ENCODE data around the gene SNX17. TPM values are rescaled to one million over a fixed set of nuclear protein-coding genes. Genes with fewer than 3 reads are reported as not detected.

Gene SNX17
- total and polyA plus RNA-seq, 2 of the 13 experiments (the other 11 are each of a cell fraction or from before 2014, with no cell fraction given) = 75.0 to 109 TPM

DNA sequence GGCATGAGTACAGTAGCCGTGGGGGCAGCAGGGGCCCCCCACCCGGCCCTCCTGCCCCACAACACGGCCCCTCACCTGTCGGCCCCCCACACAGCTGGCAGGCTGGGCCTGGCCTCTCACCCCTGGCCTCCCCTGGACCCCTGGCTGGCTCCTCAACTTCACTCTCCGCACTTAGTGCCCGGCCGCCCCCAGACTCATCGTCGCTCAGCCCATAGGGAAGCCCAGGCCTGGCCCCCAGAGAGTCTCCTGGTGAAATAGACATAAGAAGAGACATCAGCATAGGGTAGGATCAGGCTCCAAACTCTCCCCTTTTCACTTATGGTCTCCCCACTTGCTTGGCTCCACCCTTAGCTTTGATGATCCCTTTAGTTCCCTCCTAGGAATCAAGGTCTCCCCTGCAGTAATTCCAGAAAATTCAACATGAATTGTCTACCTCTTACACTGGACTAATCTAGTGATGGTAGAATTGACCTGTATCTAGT lies 8.4 kb downstream of the SNX17 start (continued):
- TF ChIP-seq, protein P1, sequence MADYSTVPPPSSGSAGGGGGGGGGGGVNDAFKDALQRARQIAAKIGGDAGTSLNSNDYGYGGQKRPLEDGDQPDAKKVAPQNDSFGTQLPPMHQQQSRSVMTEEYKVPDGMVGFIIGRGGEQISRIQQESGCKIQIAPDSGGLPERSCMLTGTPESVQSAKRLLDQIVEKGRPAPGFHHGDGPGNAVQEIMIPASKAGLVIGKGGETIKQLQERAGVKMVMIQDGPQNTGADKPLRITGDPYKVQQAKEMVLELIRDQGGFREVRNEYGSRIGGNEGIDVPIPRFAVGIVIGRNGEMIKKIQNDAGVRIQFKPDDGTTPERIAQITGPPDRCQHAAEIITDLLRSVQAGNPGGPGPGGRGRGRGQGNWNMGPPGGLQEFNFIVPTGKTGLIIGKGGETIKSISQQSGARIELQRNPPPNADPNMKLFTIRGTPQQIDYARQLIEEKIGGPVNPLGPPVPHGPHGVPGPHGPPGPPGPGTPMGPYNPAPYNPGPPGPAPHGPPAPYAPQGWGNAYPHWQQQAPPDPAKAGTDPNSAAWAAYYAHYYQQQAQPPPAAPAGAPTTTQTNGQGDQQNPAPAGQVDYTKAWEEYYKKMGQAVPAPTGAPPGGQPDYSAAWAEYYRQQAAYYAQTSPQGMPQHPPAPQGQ (CRISPR knock-in tag; IDR thresholded peaks at IDR 0.05; ENCODE audit: borderline replicate concordance) = no peak
- no peak for TF ChIP-seq ZNF317 (CRISPR knock-in tag; IDR thresholded peaks at IDR 0.05)
- TF ChIP-seq JUNB (CRISPR knock-in tag; IDR thresholded peaks at IDR 0.05; ENCODE audit: borderline replicate concordance) = no peak
- TF ChIP-seq ZNF564 (CRISPR knock-in tag; IDR thresholded peaks at IDR 0.05) = 0 out of 2 replicates have a peak, but pooled peaks have one; percentile 48
- TF ChIP-seq, protein P2, sequence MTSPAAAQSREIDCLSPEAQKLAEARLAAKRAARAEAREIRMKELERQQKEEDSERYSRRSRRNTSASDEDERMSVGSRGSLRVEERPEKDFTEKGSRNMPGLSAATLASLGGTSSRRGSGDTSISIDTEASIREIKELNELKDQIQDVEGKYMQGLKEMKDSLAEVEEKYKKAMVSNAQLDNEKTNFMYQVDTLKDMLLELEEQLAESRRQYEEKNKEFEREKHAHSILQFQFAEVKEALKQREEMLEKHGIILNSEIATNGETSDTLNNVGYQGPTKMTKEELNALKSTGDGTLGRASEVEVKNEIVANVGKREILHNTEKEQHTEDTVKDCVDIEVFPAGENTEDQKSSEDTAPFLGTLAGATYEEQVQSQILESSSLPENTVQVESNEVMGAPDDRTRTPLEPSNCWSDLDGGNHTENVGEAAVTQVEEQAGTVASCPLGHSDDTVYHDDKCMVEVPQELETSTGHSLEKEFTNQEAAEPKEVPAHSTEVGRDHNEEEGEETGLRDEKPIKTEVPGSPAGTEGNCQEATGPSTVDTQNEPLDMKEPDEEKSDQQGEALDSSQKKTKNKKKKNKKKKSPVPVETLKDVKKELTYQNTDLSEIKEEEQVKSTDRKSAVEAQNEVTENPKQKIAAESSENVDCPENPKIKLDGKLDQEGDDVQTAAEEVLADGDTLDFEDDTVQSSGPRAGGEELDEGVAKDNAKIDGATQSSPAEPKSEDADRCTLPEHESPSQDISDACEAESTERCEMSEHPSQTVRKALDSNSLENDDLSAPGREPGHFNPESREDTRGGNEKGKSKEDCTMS (CRISPR knock-in tag; conservative IDR thresholded peaks at IDR 0.05) = no peak
- TF ChIP-seq, protein P3, sequence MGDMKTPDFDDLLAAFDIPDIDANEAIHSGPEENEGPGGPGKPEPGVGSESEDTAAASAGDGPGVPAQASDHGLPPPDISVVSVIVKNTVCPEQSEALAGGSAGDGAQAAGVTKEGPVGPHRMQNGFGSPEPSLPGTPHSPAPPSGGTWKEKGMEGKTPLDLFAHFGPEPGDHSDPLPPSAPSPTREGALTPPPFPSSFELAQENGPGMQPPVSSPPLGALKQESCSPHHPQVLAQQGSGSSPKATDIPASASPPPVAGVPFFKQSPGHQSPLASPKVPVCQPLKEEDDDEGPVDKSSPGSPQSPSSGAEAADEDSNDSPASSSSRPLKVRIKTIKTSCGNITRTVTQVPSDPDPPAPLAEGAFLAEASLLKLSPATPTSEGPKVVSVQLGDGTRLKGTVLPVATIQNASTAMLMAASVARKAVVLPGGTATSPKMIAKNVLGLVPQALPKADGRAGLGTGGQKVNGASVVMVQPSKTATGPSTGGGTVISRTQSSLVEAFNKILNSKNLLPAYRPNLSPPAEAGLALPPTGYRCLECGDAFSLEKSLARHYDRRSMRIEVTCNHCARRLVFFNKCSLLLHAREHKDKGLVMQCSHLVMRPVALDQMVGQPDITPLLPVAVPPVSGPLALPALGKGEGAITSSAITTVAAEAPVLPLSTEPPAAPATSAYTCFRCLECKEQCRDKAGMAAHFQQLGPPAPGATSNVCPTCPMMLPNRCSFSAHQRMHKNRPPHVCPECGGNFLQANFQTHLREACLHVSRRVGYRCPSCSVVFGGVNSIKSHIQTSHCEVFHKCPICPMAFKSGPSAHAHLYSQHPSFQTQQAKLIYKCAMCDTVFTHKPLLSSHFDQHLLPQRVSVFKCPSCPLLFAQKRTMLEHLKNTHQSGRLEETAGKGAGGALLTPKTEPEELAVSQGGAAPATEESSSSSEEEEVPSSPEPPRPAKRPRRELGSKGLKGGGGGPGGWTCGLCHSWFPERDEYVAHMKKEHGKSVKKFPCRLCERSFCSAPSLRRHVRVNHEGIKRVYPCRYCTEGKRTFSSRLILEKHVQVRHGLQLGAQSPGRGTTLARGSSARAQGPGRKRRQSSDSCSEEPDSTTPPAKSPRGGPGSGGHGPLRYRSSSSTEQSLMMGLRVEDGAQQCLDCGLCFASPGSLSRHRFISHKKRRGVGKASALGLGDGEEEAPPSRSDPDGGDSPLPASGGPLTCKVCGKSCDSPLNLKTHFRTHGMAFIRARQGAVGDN (CRISPR knock-in tag; IDR thresholded peaks at IDR 0.05) = 0 out of 2 replicates have a peak, but pooled peaks have one; percentile 4
- TF ChIP-seq NFIC (IDR thresholded peaks at IDR 0.05; ENCODE audit: low read length) = 0 out of 2 replicates have a peak, but pooled peaks have one; percentile 1
- 0 out of 2 replicates have a peak, but pooled peaks have one; percentile 17 for TF ChIP-seq EED (CRISPR knock-in tag; IDR thresholded peaks at IDR 0.05)
- peak; percentile 34 for TF ChIP-seq RBFOX2 (IDR thresholded peaks at IDR 0.05; ENCODE audit: low read depth, low read length)
- TF ChIP-seq ZNF496 (CRISPR knock-in tag; IDR thresholded peaks at IDR 0.05; ENCODE audit: insufficient replicate concordance) = no peak

Data from HepG2 (cell line).